Breast epithelium (tissue), 3 donors: ENCODE data around the gene PDIA6.

Experiments
- CTCF ChIP-seq, 3 donors: fragments of 450-650 bp; IDR thresholded peaks; one replicate each; pipeline ENCODE4 v1.5.1; 2016 to 2017; ENCODE audit warnings: antibody characterized with exemption in 3 of 3, mild to moderate bottlenecking in 3 of 3, moderate library complexity in 3 of 3
- POLR2A ChIP-seq: fragments of 450-650 bp; IDR thresholded peaks from one replicate; pipeline ENCODE4 v1.6.1; 2016; ENCODE audit warnings: antibody characterized with exemption, mild to moderate bottlenecking, moderate library complexity
- POLR2AphosphoS5 ChIP-seq, 3 donors: sonication (generic); formaldehyde crosslinking; IDR thresholded peaks; one replicate each; pipeline ENCODE4 v1.6.1; 2017; ENCODE audit warnings: antibody characterized with exemption in 3 of 3

DNA sequence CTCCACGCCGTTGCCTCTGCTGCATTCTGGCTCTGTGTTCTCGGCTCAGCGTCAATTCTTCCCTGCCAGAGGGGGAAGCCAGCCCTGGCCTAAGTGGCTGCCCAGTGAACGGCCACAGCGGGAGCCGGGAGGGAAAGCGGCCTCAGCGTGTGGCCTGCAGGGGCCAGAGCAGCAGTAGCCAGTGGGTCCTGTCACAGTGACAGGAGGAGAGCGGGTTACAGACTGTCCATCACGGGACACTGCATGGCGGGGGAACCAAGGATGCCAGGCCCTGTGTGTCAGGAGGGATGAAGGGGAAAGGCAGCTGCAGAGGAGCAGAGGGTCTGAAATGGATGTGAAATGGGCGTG is 39.7 kb downstream of the PDIA6 start:
- no peak for TF ChIP-seq CTCF (IDR thresholded peaks at IDR 0.05)
- TF ChIP-seq POLR2A = no peak
- no peak for TF ChIP-seq POLR2AphosphoS5 (IDR thresholded peaks at IDR 0.05)
